ENCODE measurements around the gene FAM98B.

- TF ChIP-seq RAD21 (CRISPR knock-in tag; conservative IDR thresholded peaks at IDR 0.05 in 1 of 2, IDR thresholded peaks at IDR 0.05 in 1 of 2) (no peak), SIN3A (IDR thresholded peaks at IDR 0.05; ENCODE audit: borderline replicate concordance in 2 of 2, control insufficient read depth in 1 of 2, low read depth in 2 of 2, low read length in 2 of 2) (no peak), PKNOX1 (IDR thresholded peaks at IDR 0.05) (no peak), TCF3 (CRISPR knock-in tag; IDR thresholded peaks at IDR 0.05) (no peak), STAG1 (CRISPR knock-in tag; IDR thresholded peaks at IDR 0.05; ENCODE audit: borderline replicate concordance) (no peak), THAP12 (CRISPR knock-in tag; IDR thresholded peaks at IDR 0.05) (no peak), KLF16 (IDR thresholded peaks at IDR 0.05) (no peak), CUX1 (CRISPR knock-in tag; IDR thresholded peaks at IDR 0.05) (no peak), FOS (IDR thresholded peaks at IDR 0.05; ENCODE audit: extremely low read depth, insufficient read length) (no peak), SRSF9 (IDR thresholded peaks at IDR 0.05; ENCODE audit: borderline replicate concordance, low read depth, low read length) (no peak), CTCF (IDR thresholded peaks at IDR 0.05 in 2 of 3, conservative IDR thresholded peaks at IDR 0.05 in 1 of 3; ENCODE audit: insufficient read depth in 2 of 3, low read depth in 1 of 3, low read length in 3 of 3) (no peak)
Observed at GRCh38 chr15:38490242-38490922, 36.5 kb downstream of the FAM98B start.
